Stomach (tissue), 9 donors: Measurements from ENCODE around the gene FAM163B. TPM values are rescaled to one million over a fixed set of nuclear protein-coding genes. Genes with fewer than 3 reads are reported as not detected.

Experiments used
- DNase-seq, 2 donors: peaks; one replicate each; pipeline versions ENCODE4 v3.0.0 to v3.0.0-alpha.2; 2013 to 2019
- H3K27ac ChIP-seq, 5 donors: fragments of 200-600 bp in 4 of 5; sonication (generic) in 4 of 5; one replicate each; pipeline ENCODE4 v1.5.1; 2013 to 2019; ENCODE audit warnings: mild to moderate bottlenecking in 1 of 5, moderate library complexity in 1 of 5
- H3K27me3 ChIP-seq, 3 donors: fragments of 200-600 bp; sonication (generic); one replicate each; pipeline ENCODE4 v1.5.1; 2017 to 2019; ENCODE audit warnings: mixed run types in 1 of 3
- H3K36me3 ChIP-seq, 4 donors: fragments of 200-600 bp; sonication (generic); 1 replicate in 3 of 4; 2 replicates in 1 of 4; pipeline ENCODE4 v1.5.1; 2016 to 2019
- H3K4me1 ChIP-seq, 4 donors: fragments of 200-600 bp; sonication (generic); one replicate each; pipeline ENCODE4 v1.5.1; 2016 to 2019
- H3K4me3 ChIP-seq, 4 donors: fragments of 200-600 bp; sonication (generic) in 3 of 4; one replicate each; pipeline ENCODE4 v1.5.1; 2016 to 2019; ENCODE audit warnings: mild to moderate bottlenecking in 1 of 4
- H3K9me3 ChIP-seq, 4 donors: fragments of 200-600 bp; sonication (generic); one replicate each; pipeline ENCODE4 v1.5.1; 2016 to 2019
- CTCF ChIP-seq, 7 experiments: fragments of 450-650 bp in 4 of 7; fragments of 200-600 bp in 3 of 7; sonication (generic) in 3 of 7; IDR thresholded peaks; one replicate each; pipeline ENCODE4 v1.5.1; 2016 to 2019; ENCODE audit warnings: antibody characterized with exemption in 7 of 7, control low read depth in 2 of 7, mild to moderate bottlenecking in 1 of 7
- EP300 ChIP-seq: sonication (generic); formaldehyde crosslinking; IDR thresholded peaks from one replicate; pipeline ENCODE4 v1.6.1; 2017; ENCODE audit warnings: antibody characterized with exemption
- POLR2A ChIP-seq, 4 donors: fragments of 450-650 bp; IDR thresholded peaks; one replicate each; pipeline ENCODE4 v1.6.1; 2016; ENCODE audit warnings: antibody characterized with exemption in 4 of 4, control low read depth in 2 of 4, mild to moderate bottlenecking in 1 of 4, moderate library complexity in 1 of 4
- POLR2AphosphoS5 ChIP-seq, 3 donors: sonication (generic); formaldehyde crosslinking; IDR thresholded peaks; one replicate each; pipeline ENCODE4 v1.6.1; 2016; ENCODE audit warnings: antibody characterized with exemption in 3 of 3
- WGBS, 5 donors: extraction: QIAGEN DNeasy Blood & Tissue Kit in 3 of 5; methylation state at CpG; one replicate each; pipeline versions ENCODE4 v1.1.5 to v1.1.7; 2013 to 2018; 5-methylcytosine and 5-hydroxymethylcytosine counted together
- intact Hi-C: fragments of 100-400 bp; cut with DNase I; formaldehyde crosslinking; loops from one replicate; pipeline ENCODE4 v1.15.1; 2023; ENCODE audit warnings: low total_unique reads
- polyA plus RNA-seq, 3 donors: library from polyadenylated mRNA; stranded (reverse); fragments of 200-250 nt; gene quantifications; one replicate each; pipeline ENCODE4 v1.2.3, GENCODE V29; 2013
- total RNA-seq, 5 donors: library from RNA; depleted of rRNA; stranded (reverse); fragments of >200 nt; gene quantifications; one replicate each; pipeline versions ENCODE4 v1.1.0 to v1.2.3, GENCODE V29; 2014 to 2016
- donor health status: healthy with polysubstance abuse.
- donor health status: Bipolar disorder and iron deficiency.
- donor health status: healthy.

Gene FAM163B
- total and polyA plus RNA-seq, 8 donors, result not detected

GRCh38 chr9:133632806-133633680, 23.9 kb upstream of the FAM163B start:
- H3K4me1 ChIP-seq, result peaks cover 0 to 7% (median 0%) of the 10 kb centered on the region in 4 donors
- no peak overlapping the region for H3K4me3 ChIP-seq
- intact Hi-C loops, result no loop called here
- TF ChIP-seq POLR2AphosphoS5 (IDR thresholded peaks at IDR 0.05) (no peak), CTCF (IDR thresholded peaks at IDR 0.05) (no peak), POLR2A (IDR thresholded peaks at IDR 0.05) (no peak), EP300 (no peak)
- no peaks in the 10 kb centered on the region for H3K9me3 ChIP-seq
- no peaks in the 10 kb centered on the region for H3K36me3 ChIP-seq
- no peak for DNase-seq
- WGBS, 5 donors, result 61 to 67% (median 63%) methylated on average over 24 to 27 of the region's 27 CpGs
- no peak overlapping the region for H3K27ac ChIP-seq
- H3K27me3 ChIP-seq, result peaks cover 0 to 71% (median 10%) of the 10 kb centered on the region in 3 donors

- TF ChIP-seq EP300 (no peak), CTCF (IDR thresholded peaks at IDR 0.05) (no peak), POLR2A (IDR thresholded peaks at IDR 0.05) (no peak), POLR2AphosphoS5 (IDR thresholded peaks at IDR 0.05) (no peak)
These were observed 21.9 kb upstream of the FAM163B start for GRCh38 chr9:133631111-133631510.

GRCh38 chr9:133629221-133630110, 20.3 kb upstream of the FAM163B start:
- WGBS, 5 donors, result 72 to 92% (median 86%) methylated on average over 12 to 23 of the region's 23 CpGs
- no peak for DNase-seq
- H3K4me1 ChIP-seq, result peaks cover 0 to 7% (median 0%) of the 10 kb centered on the region in 4 donors
- peaks cover 0 to 51% (median 9%) of the 10 kb centered on the region in 3 donors for H3K27me3 ChIP-seq
- no peak overlapping the region for H3K27ac ChIP-seq
- intact Hi-C loops, result no loop called here
- H3K4me3 ChIP-seq, result no peak overlapping the region
- TF ChIP-seq EP300 (no peak), POLR2AphosphoS5 (IDR thresholded peaks at IDR 0.05) (no peak)
- peaks cover 0 to 25% (median 13%) of the 10 kb centered on the region in 4 donors for H3K9me3 ChIP-seq
- no peaks in the 10 kb centered on the region for H3K36me3 ChIP-seq

More at GRCh38 chr9:133631111-133631510, 21.9 kb upstream of the FAM163B start:
- no peak for DNase-seq
- H3K27ac ChIP-seq, result no peak overlapping the region
- peaks cover 0 to 7% (median 0%) of the 10 kb centered on the region in 4 donors for H3K4me1 ChIP-seq
- no peak overlapping the region for H3K4me3 ChIP-seq
- peaks cover 0 to 11% (median 3%) of the 10 kb centered on the region in 4 donors for H3K9me3 ChIP-seq
- 88 to 92% (median 90%) methylated on average over 9 to 12 of the region's 12 CpGs for WGBS, 5 donors
- H3K27me3 ChIP-seq, result peaks cover 0 to 67% (median 10%) of the 10 kb centered on the region in 3 donors
- intact Hi-C loops, result no loop called here
- H3K36me3 ChIP-seq, result no peaks in the 10 kb centered on the region

- no peak for TF ChIP-seq POLR2A (IDR thresholded peaks at IDR 0.05)
- no peak for TF ChIP-seq EP300
- no peak for TF ChIP-seq CTCF (IDR thresholded peaks at IDR 0.05)
- no peak for TF ChIP-seq POLR2AphosphoS5 (IDR thresholded peaks at IDR 0.05)
- DNase-seq, result no peak
- intact Hi-C loops, result no loop called here
- peaks cover 0 to 6% (median 0%) of the 10 kb centered on the region in 4 donors for H3K4me1 ChIP-seq
- H3K27me3 ChIP-seq, result peaks cover 0 to 47% (median 2%) of the 10 kb centered on the region in 3 donors
- H3K4me3 ChIP-seq, result no peak overlapping the region
- H3K9me3 ChIP-seq, result peaks cover 0 to 25% (median 13%) of the 10 kb centered on the region in 4 donors
- H3K36me3 ChIP-seq, result no peaks in the 10 kb centered on the region
- WGBS, 5 donors, result 67 to 73% (median 71%) methylated on average over 8 of the region's 8 CpGs
- H3K27ac ChIP-seq, result no peak overlapping the region
These were observed 19.6 kb upstream of the FAM163B start for GRCh38 chr9:133628766-133629165.
